Measurements from ENCODE around the gene SLC6A1.

The SLC6A1 gene

DNA sequence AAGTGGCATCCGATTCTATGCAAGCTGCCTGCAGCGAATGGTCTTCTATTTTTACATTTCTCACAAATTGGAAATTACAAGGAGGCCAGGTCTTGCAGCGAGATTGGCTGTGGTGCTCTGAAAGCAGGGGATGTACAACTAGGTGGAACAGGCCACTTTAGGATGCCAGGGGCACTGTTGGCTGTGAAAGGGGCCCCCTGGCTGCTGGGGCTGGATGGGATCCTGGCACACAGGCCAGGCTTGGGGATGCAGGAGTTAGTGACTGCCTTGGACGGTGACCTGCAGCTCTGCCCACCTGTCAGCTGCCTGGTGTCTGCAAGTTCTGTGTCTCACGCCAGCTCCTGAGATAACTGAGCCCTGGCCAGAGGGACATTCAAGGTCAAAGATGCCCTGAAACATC, 4.6 kb downstream of the SLC6A1 start:
- TF ChIP-seq, protein P1, sequence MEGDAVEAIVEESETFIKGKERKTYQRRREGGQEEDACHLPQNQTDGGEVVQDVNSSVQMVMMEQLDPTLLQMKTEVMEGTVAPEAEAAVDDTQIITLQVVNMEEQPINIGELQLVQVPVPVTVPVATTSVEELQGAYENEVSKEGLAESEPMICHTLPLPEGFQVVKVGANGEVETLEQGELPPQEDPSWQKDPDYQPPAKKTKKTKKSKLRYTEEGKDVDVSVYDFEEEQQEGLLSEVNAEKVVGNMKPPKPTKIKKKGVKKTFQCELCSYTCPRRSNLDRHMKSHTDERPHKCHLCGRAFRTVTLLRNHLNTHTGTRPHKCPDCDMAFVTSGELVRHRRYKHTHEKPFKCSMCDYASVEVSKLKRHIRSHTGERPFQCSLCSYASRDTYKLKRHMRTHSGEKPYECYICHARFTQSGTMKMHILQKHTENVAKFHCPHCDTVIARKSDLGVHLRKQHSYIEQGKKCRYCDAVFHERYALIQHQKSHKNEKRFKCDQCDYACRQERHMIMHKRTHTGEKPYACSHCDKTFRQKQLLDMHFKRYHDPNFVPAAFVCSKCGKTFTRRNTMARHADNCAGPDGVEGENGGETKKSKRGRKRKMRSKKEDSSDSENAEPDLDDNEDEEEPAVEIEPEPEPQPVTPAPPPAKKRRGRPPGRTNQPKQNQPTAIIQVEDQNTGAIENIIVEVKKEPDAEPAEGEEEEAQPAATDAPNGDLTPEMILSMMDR (IDR thresholded peaks at IDR 0.05; ENCODE audit: insufficient read depth, low read depth, low read length, missing control alignments) = no peak
- H3K4me3 ChIP-seq (ENCODE audit: low read depth, low read length) = no peak overlapping the region
- DNase-seq (ENCODE audit: low read depth) = no peak

DNA sequence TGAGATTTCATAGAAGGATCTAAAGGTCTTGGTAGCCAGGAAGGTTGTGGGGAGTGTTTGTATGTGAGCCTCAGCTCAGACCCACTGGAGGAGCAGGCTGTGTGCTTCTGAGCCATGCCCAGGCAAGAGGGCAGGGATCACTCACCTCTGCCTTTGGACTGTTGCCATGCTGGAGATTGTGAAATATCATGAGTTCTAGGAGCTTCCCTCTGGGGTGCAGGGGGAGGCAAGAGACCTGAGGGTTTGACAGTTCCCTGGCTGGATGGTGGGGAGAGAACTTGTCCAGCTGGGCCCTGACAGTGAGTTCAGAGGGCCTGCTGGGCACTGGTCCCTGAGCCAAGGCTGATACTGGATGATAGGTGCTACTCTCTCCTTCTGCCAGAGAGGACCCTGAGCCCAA, 6.0 kb downstream of the SLC6A1 start:
- no peak overlapping the region for H3K4me3 ChIP-seq (ENCODE audit: low read depth, low read length)
- TF ChIP-seq, protein P1 (IDR thresholded peaks at IDR 0.05; ENCODE audit: insufficient read depth, low read depth, low read length, missing control alignments) = no peak
- no peak for DNase-seq (ENCODE audit: low read depth)

DNA sequence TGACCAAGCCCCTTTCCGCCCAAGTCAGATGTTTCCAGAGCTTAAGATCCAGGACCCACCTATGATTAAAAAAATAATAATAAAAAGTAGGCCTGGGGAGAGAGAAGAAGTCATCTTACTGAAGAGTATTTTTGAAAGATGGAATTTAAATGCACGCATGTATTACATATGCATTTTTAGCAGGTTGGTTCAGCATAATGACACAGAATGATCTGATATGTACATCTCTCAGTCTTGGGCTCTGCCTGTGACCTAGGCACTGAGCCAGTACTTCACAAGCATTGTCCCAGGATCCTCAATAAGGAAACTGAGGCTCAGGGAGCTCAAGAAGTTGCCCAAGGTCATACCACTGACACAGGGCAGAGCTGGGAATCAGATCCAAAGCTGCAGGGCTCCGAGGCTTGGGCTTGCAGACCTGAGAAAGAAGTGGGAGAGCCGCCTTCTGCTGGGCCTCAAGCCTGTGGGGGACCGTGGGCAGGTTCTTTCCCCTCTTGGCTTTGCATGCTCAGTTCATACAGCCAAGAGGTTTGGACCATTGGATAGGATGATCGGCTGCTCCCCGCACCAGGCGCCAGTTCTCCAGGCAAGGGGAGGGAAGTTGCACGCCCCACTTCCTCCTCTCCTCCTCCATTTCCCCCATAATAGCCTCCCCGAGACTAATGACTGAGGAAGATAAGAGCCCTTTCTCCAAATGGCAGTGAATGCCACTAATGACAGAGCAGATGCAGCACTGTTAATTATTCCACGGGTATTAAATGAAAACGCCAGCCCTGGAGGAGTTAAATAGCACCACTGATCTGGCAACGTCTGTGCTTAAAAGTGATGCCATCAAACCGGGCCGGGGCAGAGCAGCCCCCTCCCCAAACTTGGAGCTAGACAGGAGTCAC, 6.9 kb downstream of the SLC6A1 start:
- TF ChIP-seq, protein P1 (IDR thresholded peaks at IDR 0.05; ENCODE audit: insufficient read depth, low read depth, low read length, missing control alignments) = no peak
- H3K4me3 ChIP-seq (ENCODE audit: low read depth, low read length) = no peak overlapping the region
- no peak for DNase-seq (ENCODE audit: low read depth)

DNA sequence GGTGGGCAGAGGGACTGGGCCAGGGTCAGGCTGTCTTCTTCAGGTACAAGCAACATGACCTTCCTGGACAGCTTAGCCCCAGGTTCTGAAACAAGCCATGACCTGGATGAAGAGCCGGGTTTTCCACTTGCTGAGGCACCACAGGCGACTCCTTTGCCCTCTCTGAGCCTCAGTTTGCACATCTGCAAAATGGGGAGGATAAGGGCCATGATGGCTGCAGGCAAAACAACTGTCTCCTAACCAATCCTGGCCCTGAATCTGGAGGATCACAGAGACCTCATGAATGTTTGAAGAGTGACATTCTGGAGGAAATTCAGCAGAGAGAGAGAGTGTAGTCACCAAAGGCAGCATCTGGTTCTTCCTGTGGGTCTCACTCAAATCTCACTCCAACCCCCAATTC, 8.0 kb downstream of the SLC6A1 start:
- H3K4me3 ChIP-seq (ENCODE audit: low read depth, low read length) = no peak overlapping the region
- TF ChIP-seq, protein P1 (IDR thresholded peaks at IDR 0.05; ENCODE audit: insufficient read depth, low read depth, low read length, missing control alignments) = no peak
- DNase-seq (ENCODE audit: low read depth) = no peak

DNA sequence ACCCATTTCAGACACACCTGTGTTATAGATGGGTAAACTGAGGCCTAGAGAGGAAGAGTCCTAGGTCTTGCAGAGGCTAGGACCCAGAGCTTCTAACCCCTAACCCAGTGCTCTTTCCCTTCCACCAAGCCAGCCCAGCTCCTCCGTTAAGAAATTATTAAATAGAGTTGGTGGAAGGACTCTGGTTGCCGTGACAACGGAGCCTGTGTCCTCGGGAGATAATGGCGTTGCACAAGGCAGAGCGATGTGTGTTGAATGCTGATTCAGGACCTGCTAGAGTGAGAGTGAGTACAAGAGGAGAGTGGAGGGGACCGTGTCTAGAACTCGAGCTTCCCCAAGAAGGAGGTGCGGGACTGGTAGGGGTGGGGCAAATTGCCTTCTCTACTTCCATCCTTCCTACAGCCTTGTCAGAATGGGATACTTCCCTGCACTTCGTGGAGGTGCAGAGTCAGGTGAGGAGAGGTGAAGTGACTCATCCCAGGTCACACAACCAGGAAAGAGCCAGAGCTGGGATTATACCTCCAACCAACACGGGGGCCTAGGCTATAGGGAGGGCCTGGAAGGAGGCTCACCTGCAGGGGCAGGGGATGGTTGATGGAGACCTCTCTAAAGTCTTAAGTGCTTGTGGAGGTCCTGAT, 8.6 kb downstream of the SLC6A1 start:
- DNase-seq (ENCODE audit: low read depth) = no peak
- no peak overlapping the region for H3K4me3 ChIP-seq (ENCODE audit: low read depth, low read length)
- TF ChIP-seq, protein P1 (IDR thresholded peaks at IDR 0.05; ENCODE audit: insufficient read depth, low read depth, low read length, missing control alignments) = no peak

DNA sequence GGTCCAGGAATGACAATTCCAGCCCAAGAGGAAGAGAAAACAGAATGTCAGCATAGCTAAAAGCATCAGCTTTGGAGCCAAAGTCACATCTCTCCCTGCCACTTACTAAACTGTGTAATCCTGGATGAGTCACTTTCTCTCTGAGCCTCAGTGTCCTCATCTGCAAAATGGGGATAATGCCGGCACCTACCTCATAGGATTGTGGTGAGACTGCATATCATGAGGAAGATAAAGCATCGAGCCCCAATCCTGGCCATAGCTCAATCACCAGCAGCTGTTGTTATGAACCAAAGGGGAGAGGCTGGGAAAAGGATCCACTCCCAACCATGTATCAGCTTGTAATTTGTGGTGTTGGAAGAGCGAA, 9.1 kb downstream of the SLC6A1 start:
- no peak overlapping the region for H3K4me3 ChIP-seq (ENCODE audit: low read depth, low read length)
- TF ChIP-seq, protein P1 (IDR thresholded peaks at IDR 0.05; ENCODE audit: insufficient read depth, low read depth, low read length, missing control alignments) = no peak
- no peak for DNase-seq (ENCODE audit: low read depth)

Measured in GM12865 (cell line).